ENCODE results near the gene NUP93.
A peak's percentile ranks its signal among the peaks of the same experiment; 100 is the strongest.
"Not testable (repeated sequence)": the region's sequence is repeated elsewhere in the genome, so short reads cannot be mapped to it uniquely, and the experiment has no call there.

NUP93 gene

GRCh38 chr16:56708525-56709442 is 21.1 kb upstream of the NUP93 start:
- peak in 1 of 3 experiments; percentile 19 for DNase-seq (ENCODE audit: low read depth in 2 of 3, low spot score in 2 of 3)

- no peak for DNase-seq (ENCODE audit: low read depth in 2 of 3, low spot score in 2 of 3)
These were observed 20.4 kb upstream of the NUP93 start for GRCh38 chr16:56709443-56710040.

GRCh38 chr16:56710181-56710737 is 19.7 kb upstream of the NUP93 start:
- no peak for DNase-seq (ENCODE audit: low read depth in 2 of 3, low spot score in 2 of 3)

- no peak for DNase-seq (ENCODE audit: low read depth in 2 of 3, low spot score in 2 of 3)
These were observed 18.1 kb upstream of the NUP93 start for GRCh38 chr16:56711862-56712261.

GRCh38 chr16:56713794-56714193 is 16.1 kb upstream of the NUP93 start:
- no peak for DNase-seq (ENCODE audit: low read depth in 2 of 3, low spot score in 2 of 3)

GRCh38 chr16:56715126-56715525 is 14.8 kb upstream of the NUP93 start:
- no peak for DNase-seq (ENCODE audit: low read depth in 2 of 3, low spot score in 2 of 3)

- DNase-seq (ENCODE audit: low read depth in 2 of 3, low spot score in 2 of 3) = no peak
These were observed 13.2 kb upstream of the NUP93 start for GRCh38 chr16:56716761-56717160.

- not testable (repeated sequence) for DNase-seq (ENCODE audit: low read depth in 2 of 3, low spot score in 2 of 3)
These were observed 12.4 kb upstream of the NUP93 start for GRCh38 chr16:56717532-56717931.

- DNase-seq (ENCODE audit: low read depth in 2 of 3, low spot score in 2 of 3) = no peak
These were observed 7.6 kb upstream of the NUP93 start for GRCh38 chr16:56722200-56722842.

- DNase-seq (ENCODE audit: low read depth in 2 of 3, low spot score in 2 of 3) = no peak
These were observed 5.7 kb upstream of the NUP93 start for GRCh38 chr16:56724191-56724590.

GRCh38 chr16:56726283-56726682 is 3.6 kb upstream of the NUP93 start:
- DNase-seq (ENCODE audit: low read depth in 2 of 3, low spot score in 2 of 3) = no peak

GRCh38 chr16:56726926-56727325 is 3.0 kb upstream of the NUP93 start:
- no peak for DNase-seq (ENCODE audit: low read depth in 2 of 3, low spot score in 2 of 3)

GRCh38 chr16:56728027-56728426 is 1.9 kb upstream of the NUP93 start:
- DNase-seq (ENCODE audit: low read depth in 2 of 3, low spot score in 2 of 3) = no peak

- no peak for DNase-seq (ENCODE audit: low read depth in 2 of 3, low spot score in 2 of 3)
These were observed 772 bp upstream of the NUP93 start for GRCh38 chr16:56728980-56729734.

GRCh38 chr16:56732366-56732765 is 2.4 kb downstream of the NUP93 start:
- no peak for DNase-seq (ENCODE audit: low read depth in 2 of 3, low spot score in 2 of 3)

- DNase-seq (ENCODE audit: low read depth in 2 of 3, low spot score in 2 of 3) = no peak
These were observed 2.9 kb downstream of the NUP93 start for GRCh38 chr16:56732832-56733231.

GRCh38 chr16:56734429-56734828 is 4.5 kb downstream of the NUP93 start:
- no peak for DNase-seq (ENCODE audit: low read depth in 2 of 3, low spot score in 2 of 3)

GRCh38 chr16:56736476-56736875 is 6.5 kb downstream of the NUP93 start:
- DNase-seq (ENCODE audit: low read depth in 2 of 3, low spot score in 2 of 3) = no peak

- DNase-seq (ENCODE audit: low read depth in 2 of 3, low spot score in 2 of 3) = no peak
These were observed 7.6 kb downstream of the NUP93 start for GRCh38 chr16:56737539-56737938.

- DNase-seq (ENCODE audit: low read depth in 2 of 3, low spot score in 2 of 3) = no peak
These were observed 8.3 kb downstream of the NUP93 start for GRCh38 chr16:56738221-56738620.

- not testable (repeated sequence) for DNase-seq (ENCODE audit: low read depth in 2 of 3, low spot score in 2 of 3)
These were observed 9.4 kb downstream of the NUP93 start for GRCh38 chr16:56739378-56739777.

Measured in activated CD8-positive, alpha-beta memory T cell treated with anti-CD3 and anti-CD28 coated beads for 48 hours (primary cell).